Measurements from ENCODE around the gene KRTAP5-11.

- TF ChIP-seq, protein P1, sequence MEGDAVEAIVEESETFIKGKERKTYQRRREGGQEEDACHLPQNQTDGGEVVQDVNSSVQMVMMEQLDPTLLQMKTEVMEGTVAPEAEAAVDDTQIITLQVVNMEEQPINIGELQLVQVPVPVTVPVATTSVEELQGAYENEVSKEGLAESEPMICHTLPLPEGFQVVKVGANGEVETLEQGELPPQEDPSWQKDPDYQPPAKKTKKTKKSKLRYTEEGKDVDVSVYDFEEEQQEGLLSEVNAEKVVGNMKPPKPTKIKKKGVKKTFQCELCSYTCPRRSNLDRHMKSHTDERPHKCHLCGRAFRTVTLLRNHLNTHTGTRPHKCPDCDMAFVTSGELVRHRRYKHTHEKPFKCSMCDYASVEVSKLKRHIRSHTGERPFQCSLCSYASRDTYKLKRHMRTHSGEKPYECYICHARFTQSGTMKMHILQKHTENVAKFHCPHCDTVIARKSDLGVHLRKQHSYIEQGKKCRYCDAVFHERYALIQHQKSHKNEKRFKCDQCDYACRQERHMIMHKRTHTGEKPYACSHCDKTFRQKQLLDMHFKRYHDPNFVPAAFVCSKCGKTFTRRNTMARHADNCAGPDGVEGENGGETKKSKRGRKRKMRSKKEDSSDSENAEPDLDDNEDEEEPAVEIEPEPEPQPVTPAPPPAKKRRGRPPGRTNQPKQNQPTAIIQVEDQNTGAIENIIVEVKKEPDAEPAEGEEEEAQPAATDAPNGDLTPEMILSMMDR (conservative IDR thresholded peaks at IDR 0.05): no peak
- no peak for TF ChIP-seq ZFX (IDR thresholded peaks at IDR 0.05)
These were observed 27.2 kb downstream of the KRTAP5-11 start for GRCh38 chr11:71555508-71555907.
